ENCODE results near the gene EMP2. TPM values are rescaled to one million over a fixed set of nuclear protein-coding genes. Genes with fewer than 3 reads are reported as not detected.
A peak's percentile ranks its signal among the peaks of the same experiment; 100 is the strongest.

EMP2 gene
- total and polyA plus RNA-seq, 4 donors = 74.3 to 286 (median 117) TPM

- Histone ChIP-seq H3K4me3 (no peak overlapping the region), H3K27ac (ENCODE audit: low read depth in 1 of 2, low read length in 1 of 2) (peak overlapping the region in 1 of 2 donors; percentile 21), H3K27me3 (ENCODE audit: control insufficient read depth in 3 of 3, insufficient read depth in 3 of 3, low read length in 2 of 3) (peaks cover 0 to 3% (median 0%) of the 10 kb centered on the region in 3 donors), H3K9ac (ENCODE audit: insufficient read depth in 1 of 2, low read length in 2 of 2) (no peak overlapping the region), H3K36me3 (ENCODE audit: control insufficient read depth in 4 of 4, insufficient read depth in 4 of 4, low read length in 4 of 4) (no peaks in the 10 kb centered on the region), H3K4me1 (ENCODE audit: control insufficient read depth in 5 of 5, insufficient read depth in 5 of 5, low read length in 5 of 5) (peaks cover 0 to 14% (median 0%) of the 10 kb centered on the region in 5 donors), H3K9me3 (ENCODE audit: control insufficient read depth in 4 of 4, insufficient read depth in 3 of 4, low read length in 3 of 4) (no peaks in the 10 kb centered on the region)
- TF ChIP-seq CTCF (IDR thresholded peaks at IDR 0.05; ENCODE audit: control extremely low read depth, extremely low read depth) = no peak
- DNase-seq (no peak), ATAC-seq (ENCODE audit: insufficient read depth, low FRiP score) (peak; percentile 50)
- 53 to 80% methylated on average over 9 of the region's 9 CpGs for WGBS, 2 donors
Measured at GRCh38 chr16:10594312-10594950, 14.0 kb upstream of the EMP2 start.

- Histone ChIP-seq H3K9ac (ENCODE audit: insufficient read depth in 1 of 2, low read length in 2 of 2) (no peak overlapping the region), H3K27ac (ENCODE audit: low read depth in 1 of 2, low read length in 1 of 2) (no peak overlapping the region), H3K9me3 (ENCODE audit: control insufficient read depth in 4 of 4, insufficient read depth in 3 of 4, low read length in 3 of 4) (no peaks in the 10 kb centered on the region), H3K27me3 (ENCODE audit: control insufficient read depth in 3 of 3, insufficient read depth in 3 of 3, low read length in 2 of 3) (peaks cover 0 to 3% (median 0%) of the 10 kb centered on the region in 3 donors), H3K36me3 (ENCODE audit: control insufficient read depth in 4 of 4, insufficient read depth in 4 of 4, low read length in 4 of 4) (no peaks in the 10 kb centered on the region), H3K4me1 (ENCODE audit: control insufficient read depth in 5 of 5, insufficient read depth in 5 of 5, low read length in 5 of 5) (peaks cover 0 to 11% (median 0%) of the 10 kb centered on the region in 5 donors), H3K4me3 (no peak overlapping the region)
- ATAC-seq (ENCODE audit: insufficient read depth, low FRiP score) (no peak), DNase-seq (no peak)
- 86 to 91% methylated on average over 1 of the region's 1 CpG for WGBS, 2 donors
- no peak for TF ChIP-seq CTCF (IDR thresholded peaks at IDR 0.05; ENCODE audit: control extremely low read depth, extremely low read depth)
Measured at GRCh38 chr16:10592611-10593010, 12.2 kb upstream of the EMP2 start.

- Histone ChIP-seq H3K27ac (ENCODE audit: low read depth in 1 of 2, low read length in 1 of 2) (no peak overlapping the region), H3K9me3 (ENCODE audit: control insufficient read depth in 4 of 4, insufficient read depth in 3 of 4, low read length in 3 of 4) (no peaks in the 10 kb centered on the region), H3K27me3 (ENCODE audit: control insufficient read depth in 3 of 3, insufficient read depth in 3 of 3, low read length in 2 of 3) (peaks cover 0 to 3% (median 0%) of the 10 kb centered on the region in 3 donors), H3K4me3 (no peak overlapping the region), H3K4me1 (ENCODE audit: control insufficient read depth in 5 of 5, insufficient read depth in 5 of 5, low read length in 5 of 5) (peaks cover 0 to 5% (median 0%) of the 10 kb centered on the region in 5 donors), H3K36me3 (ENCODE audit: control insufficient read depth in 4 of 4, insufficient read depth in 4 of 4, low read length in 4 of 4) (no peaks in the 10 kb centered on the region), H3K9ac (ENCODE audit: insufficient read depth in 1 of 2, low read length in 2 of 2) (no peak overlapping the region)
- WGBS, 2 donors = 83 to 90% methylated on average over 4 of the region's 4 CpGs
- ATAC-seq (ENCODE audit: insufficient read depth, low FRiP score) = peak; percentile 43
- TF ChIP-seq CTCF (IDR thresholded peaks at IDR 0.05; ENCODE audit: control extremely low read depth, extremely low read depth) = no peak
- no peak for DNase-seq
Measured at GRCh38 chr16:10590342-10590741, 9.9 kb upstream of the EMP2 start.

- H3K4me3 ChIP-seq = no peak overlapping the region
- no peak overlapping the region for H3K27ac ChIP-seq (ENCODE audit: low read depth in 1 of 2, low read length in 1 of 2)
- WGBS, 2 donors = 74 to 82% methylated on average over 5 of the region's 5 CpGs
- no peaks in the 10 kb centered on the region for H3K36me3 ChIP-seq (ENCODE audit: control insufficient read depth in 4 of 4, insufficient read depth in 4 of 4, low read length in 4 of 4)
- peaks cover 0 to 3% (median 0%) of the 10 kb centered on the region in 3 donors for H3K27me3 ChIP-seq (ENCODE audit: control insufficient read depth in 3 of 3, insufficient read depth in 3 of 3, low read length in 2 of 3)
- no peak for DNase-seq
- H3K9ac ChIP-seq (ENCODE audit: insufficient read depth in 1 of 2, low read length in 2 of 2) = no peak overlapping the region
- ATAC-seq (ENCODE audit: insufficient read depth, low FRiP score) = no peak
- TF ChIP-seq CTCF (IDR thresholded peaks at IDR 0.05; ENCODE audit: control extremely low read depth, extremely low read depth) = no peak
- H3K4me1 ChIP-seq (ENCODE audit: control insufficient read depth in 5 of 5, insufficient read depth in 5 of 5, low read length in 5 of 5) = no peaks in the 10 kb centered on the region
- no peaks in the 10 kb centered on the region for H3K9me3 ChIP-seq (ENCODE audit: control insufficient read depth in 4 of 4, insufficient read depth in 3 of 4, low read length in 3 of 4)
Measured at GRCh38 chr16:10589109-10589508, 8.7 kb upstream of the EMP2 start.
